HepG2 (cell line): Measurements from ENCODE around the gene RLN3. TPM values are rescaled to one million over a fixed set of nuclear protein-coding genes. Genes with fewer than 3 reads are reported as not detected.
"Not testable (repeated sequence)": the region's sequence is repeated elsewhere in the genome, so short reads cannot be mapped to it uniquely, and the experiment has no call there.

Experiments used
- ATAC-seq: fragments of 200-7000 bp; cut with Tn5 transposase; 3 replicates; pipeline ENCODE4 v1.9.1; 2020; ENCODE audit warnings: mild to moderate bottlenecking, moderate library complexity
- BruUV-seq: library from RNA; stranded (reverse); fragments of 400-500 nt; replicated peaks from 2 replicates; lab custom pipeline; 2021; lab: Mats Ljungman, UMichigan
- CTCF ChIA-PET: fragments of 300-600 bp; formaldehyde crosslinking; extraction: SDS; loops from one replicate; lab custom pipeline; 2021; ENCODE audit warnings: low total read pairs, inconsistent platforms, low intra/inter-chr PET ratio; lab: Yijun Ruan, JAX
- POLR2A ChIA-PET: fragments of 350-600 bp; sonication (Branson Sonifier 250); formaldehyde crosslinking; loops from one replicate; lab custom pipeline; 2020; ENCODE audit warnings: antibody characterized with exemption, inconsistent platforms; lab: Yijun Ruan, JAX
- DNase-seq: peaks from one replicate; pipeline ENCODE4 v3.0.0-alpha.2; 2015; ENCODE audit warnings: low spot score
- FAIRE-seq: peaks from 3 replicates; lab custom pipeline; 2011; peaks lifted over from hg19 to GRCh38; lab: Jason Lieb, UNC
- H2AFZ ChIP-seq: one replicate; pipeline ENCODE4 v1.6.1; 2011; ENCODE audit warnings: low read length, inconsistent platforms
- H3K27ac ChIP-seq: fragments of 300-600 bp; 3 replicates; pipeline ENCODE4 v1.8.0; 2011; ENCODE audit warnings: mixed run types, mild to moderate bottlenecking, mixed read lengths, low read length, inconsistent platforms; ENCODE audit not compliant: insufficient read depth; ENCODE audit errors: extremely low read length
- H3K27me3 ChIP-seq, 2 experiments: fragments of 200-600 bp in 1 of 2; 2 replicates in 1 of 2; 3 replicates in 1 of 2; pipeline versions ENCODE4 v1.6.0 to v1.8.0; 2011; ENCODE audit warnings: low read length in 2 of 2, mild to moderate bottlenecking in 2 of 2, moderate library complexity in 2 of 2, inconsistent platforms in 1 of 2; ENCODE audit not compliant: insufficient read depth in 2 of 2, control insufficient read depth in 1 of 2
- H3K36me3 ChIP-seq, 2 experiments: fragments of 200-600 bp in 1 of 2; replicated peaks in 1 of 2; 2 replicates in 1 of 2; 3 replicates in 1 of 2; pipeline versions ENCODE4 v1.5.1 to v1.8.0; 2011; ENCODE audit warnings: low read length in 2 of 2, inconsistent platforms in 1 of 2; ENCODE audit not compliant: insufficient read depth in 2 of 2, control insufficient read depth in 1 of 2
- H3K4me1 ChIP-seq: 2 replicates; pipeline ENCODE4 v1.5.1; 2012; ENCODE audit warnings: low read length, inconsistent platforms; ENCODE audit not compliant: insufficient read depth
- H3K4me2 ChIP-seq: 2 replicates; pipeline ENCODE4 v1.6.0; 2011; ENCODE audit warnings: low read depth, low read length, inconsistent platforms
- H3K4me3 ChIP-seq, 3 experiments: fragments of 200-600 bp in 1 of 3; sonication (generic), shearing (Covaris generic) in 1 of 3; replicated peaks in 1 of 3; 2 replicates each; pipeline ENCODE4 v1.5.1; 2011 to 2016; ENCODE audit warnings: low read length in 3 of 3, inconsistent platforms in 2 of 3, low read depth in 2 of 3, mild to moderate bottlenecking in 2 of 3, control low read depth in 1 of 3, mixed read lengths in 1 of 3; ENCODE audit not compliant: insufficient read depth in 1 of 3
- H3K79me2 ChIP-seq: one replicate; pipeline ENCODE4 v1.6.1; 2011; ENCODE audit warnings: low read length, inconsistent platforms; ENCODE audit not compliant: insufficient read depth
- H3K9ac ChIP-seq: 2 replicates; pipeline ENCODE4 v1.6.0; 2011; ENCODE audit warnings: mild to moderate bottlenecking, low read depth, low read length, inconsistent platforms; ENCODE audit not compliant: insufficient read depth
- H3K9me3 ChIP-seq: 2 replicates; pipeline ENCODE4 v1.5.1; 2012; ENCODE audit warnings: mild to moderate bottlenecking, low read length
- H4K20me1 ChIP-seq: 2 replicates; pipeline ENCODE4 v1.6.0; 2011; ENCODE audit warnings: inconsistent platforms, mild to moderate bottlenecking, low read length, moderate library complexity; ENCODE audit not compliant: insufficient read depth
- GMEB2 ChIP-seq: IDR thresholded peaks from 2 replicates; pipeline ENCODE4 v1.6.1; 2016; ENCODE audit warnings: missing biosample characterization, missing genetic modification reagents, low read depth
- ZNF121 ChIP-seq: sonication (generic); formaldehyde crosslinking; IDR thresholded peaks from 2 replicates; pipeline ENCODE4 v1.5.0; 2020; ENCODE audit warnings: mild to moderate bottlenecking, missing genetic modification reagents
- ZNF18 ChIP-seq: sonication (generic); formaldehyde crosslinking; IDR thresholded peaks from 2 replicates; pipeline ENCODE4 v1.8.0; 2022; ENCODE audit warnings: mild to moderate bottlenecking, missing genetic modification reagents; ENCODE audit not compliant: insufficient replicate concordance
- ZNF251 ChIP-seq: sonication (generic); formaldehyde crosslinking; IDR thresholded peaks from 2 replicates; pipeline ENCODE4 v1.9.0; 2021; ENCODE audit warnings: mild to moderate bottlenecking, missing genetic modification reagents
- ZNF446 ChIP-seq: sonication (generic); formaldehyde crosslinking; IDR thresholded peaks from 2 replicates; pipeline ENCODE4 v1.5.0; 2020; ENCODE audit warnings: mild to moderate bottlenecking, missing genetic modification reagents
- ZNF513 ChIP-seq: sonication (generic); formaldehyde crosslinking; conservative IDR thresholded peaks from 2 replicates; pipeline ENCODE4 v1.5.0; 2020; ENCODE audit warnings: missing genetic modification reagents
- ZNF563 ChIP-seq: sonication (generic); formaldehyde crosslinking; IDR thresholded peaks from 2 replicates; pipeline ENCODE4 v1.8.0; 2022; ENCODE audit warnings: mild to moderate bottlenecking, moderate library complexity, missing genetic modification reagents
- ZNF770 ChIP-seq: sonication (generic); formaldehyde crosslinking; IDR thresholded peaks from 2 replicates; pipeline ENCODE4 v1.5.0; 2020; ENCODE audit warnings: mild to moderate bottlenecking, missing genetic modification reagents
- ZSCAN9 ChIP-seq: IDR thresholded peaks from 2 replicates; pipeline ENCODE4 v1.6.1; 2016; ENCODE audit warnings: borderline replicate concordance
- WGBS: methylation state at CpG from one replicate; pipeline ENCODE4 v1.1.6; 2017; ENCODE audit warnings: low lambda C conversion rate; 5-methylcytosine and 5-hydroxymethylcytosine counted together
- in situ Hi-C: cut with HindIII; loops from 2 replicates; pipeline ENCODE4 v1.10.0; 2017; ENCODE audit warnings: low pct_unique_long_range_greater_than_20kb; ENCODE audit not compliant: extremely low pct_ligation_motif_present
- intact Hi-C: fragments of 100-400 bp; cut with micrococcal nuclease; formaldehyde crosslinking; loops from one replicate; pipeline ENCODE4 v1.10.0; 2022; ENCODE audit not compliant: unreplicated experiment
- polyA plus RNA-seq, 8 experiments: library from polyadenylated mRNA; depleted of rRNA in 3 of 8; stranded (reverse) in 7 of 8; unstranded in 1 of 8; fragments of >200 nt; fragmentation: Illumina TruSeq in 4 of 8; extraction: Trizol in 4 of 8; gene quantifications; 2 replicates each; pipeline versions ENCODE4 v1.2.1 to v1.2.3, GENCODE V29; 2011 to 2016; ENCODE audit warnings: low read depth in 4 of 8, missing spikeins in 1 of 8, mixed read lengths in 1 of 8; ENCODE audit not compliant: insufficient read depth in 1 of 8
- total RNA-seq, 5 experiments: library from RNA; depleted of rRNA; stranded (reverse); fragments of >200 nt; fragmentation: Illumina TruSeq; extraction: Trizol; gene quantifications; 2 replicates each; pipeline ENCODE4 v1.2.3, GENCODE V29; 2016; ENCODE audit warnings: low read depth in 1 of 5

RLN3 gene
- total and polyA plus RNA-seq, 2 of the 13 experiments (the other 11 are each of a cell fraction or from before 2014, with no cell fraction given): not detected

GRCh38 chr19:14026652-14027192 is 1.2 kb upstream of the RLN3 start:
- CTCF ChIA-PET, H3K4me2 ChIP-seq, DNase-seq, H3K36me3 ChIP-seq, intact Hi-C loops, BruUV-seq, H3K9ac ChIP-seq, POLR2A ChIA-PET, ATAC-seq, FAIRE-seq, H3K4me3 ChIP-seq, H4K20me1 ChIP-seq, H3K27ac ChIP-seq, H2AFZ ChIP-seq, in situ Hi-C loops, H3K9me3 ChIP-seq, H3K79me2 ChIP-seq: not testable (repeated sequence)
- peak; percentile 54; the same call in 1 of the 2 replicates for TF ChIP-seq ZNF121
- H3K27me3 ChIP-seq: peaks cover 0 to 19% of the 10 kb centered on the region in 2 experiments; a peak in 4 of 5 replicates
- WGBS: 61% methylated on average over 5 of the region's 5 CpGs
- peaks cover 52% of the 10 kb centered on the region for H3K4me1 ChIP-seq

GRCh38 chr19:14028901-14029300 is 953 bp downstream of the RLN3 start:
- no peak overlapping the region for H3K27ac ChIP-seq
- BruUV-seq: no TSS peak
- TF ChIP-seq ZNF563 (CRISPR knock-in tag) (no peak), ZNF18 (no peak), GMEB2 (CRISPR knock-in tag) (no peak), ZNF770 (CRISPR knock-in tag) (0 out of 2 replicates have a peak, but pooled peaks have one; percentile 14), ZNF251 (no peak), ZNF513 (CRISPR knock-in tag) (no peak), ZNF446 (CRISPR knock-in tag) (no peak), ZSCAN9 (CRISPR knock-in tag) (no peak)
- no peak overlapping the region for H3K4me2 ChIP-seq
- no peak overlapping the region for H3K9ac ChIP-seq
- no peaks in the 10 kb centered on the region for H3K36me3 ChIP-seq
- H3K4me3 ChIP-seq: no peak overlapping the region
- ChIA-PET POLR2A (no interaction called here), CTCF (no interaction called here)
- H2AFZ ChIP-seq: no peak overlapping the region
- H3K79me2 ChIP-seq: no peaks in the 10 kb centered on the region
- 82% methylated on average over 4 of the region's 4 CpGs for WGBS
- H3K4me1 ChIP-seq: peaks cover 31% of the 10 kb centered on the region
- no peaks in the 10 kb centered on the region for H4K20me1 ChIP-seq
- peaks cover 0 to 19% of the 10 kb centered on the region in 2 experiments; a peak in 4 of 5 replicates for H3K27me3 ChIP-seq
- H3K9me3 ChIP-seq: no peaks in the 10 kb centered on the region
- DNase-seq (no peak), FAIRE-seq (no peak), ATAC-seq (no peak)
- in situ Hi-C loops: no loop called here
- intact Hi-C loops: no loop called here
